HG03442 (cell line): ENCODE results near the gene KAT2A.

Experiments
- ATAC-seq: cut with Tn5 transposase; IDR thresholded peaks from one replicate; pipeline ENCODE4 v1.9.1; 2021; ENCODE audit warnings: mild to moderate bottlenecking, moderate library complexity; ENCODE audit not compliant: unreplicated experiment

Gene KAT2A

GRCh38 chr17:42065201-42065600 is 56.0 kb downstream of the KAT2A start:
- ATAC-seq, result no peak
